ENCODE measurements around the gene KRT77.

The KRT77 gene

GRCh38 chr12:52650520-52651081 is 52.7 kb downstream of the KRT77 start:
- no peak for DNase-seq

DNA sequence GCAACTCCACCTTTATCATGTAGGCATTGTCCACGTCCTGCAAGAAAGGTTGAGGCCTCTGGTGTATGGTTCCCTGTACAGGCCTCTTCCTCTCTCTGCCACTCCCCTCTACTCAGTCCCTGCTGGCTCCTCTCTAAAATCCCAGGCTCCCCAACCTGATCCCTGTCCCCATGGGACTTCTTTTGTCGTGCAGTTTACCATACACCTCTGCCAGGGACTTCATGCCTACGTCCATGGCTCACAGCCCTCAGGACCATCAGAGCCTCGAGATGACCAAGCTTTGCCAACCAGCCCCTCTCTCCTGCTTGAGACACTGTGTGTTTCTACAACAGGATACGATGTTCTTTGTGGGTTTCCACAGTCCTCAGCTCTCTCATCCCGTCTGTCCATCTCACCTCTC is 54.3 kb downstream of the KRT77 start:
- no peak for DNase-seq

GRCh38 chr12:52648012-52648550 is 55.2 kb downstream of the KRT77 start:
- no peak for DNase-seq

DNA sequence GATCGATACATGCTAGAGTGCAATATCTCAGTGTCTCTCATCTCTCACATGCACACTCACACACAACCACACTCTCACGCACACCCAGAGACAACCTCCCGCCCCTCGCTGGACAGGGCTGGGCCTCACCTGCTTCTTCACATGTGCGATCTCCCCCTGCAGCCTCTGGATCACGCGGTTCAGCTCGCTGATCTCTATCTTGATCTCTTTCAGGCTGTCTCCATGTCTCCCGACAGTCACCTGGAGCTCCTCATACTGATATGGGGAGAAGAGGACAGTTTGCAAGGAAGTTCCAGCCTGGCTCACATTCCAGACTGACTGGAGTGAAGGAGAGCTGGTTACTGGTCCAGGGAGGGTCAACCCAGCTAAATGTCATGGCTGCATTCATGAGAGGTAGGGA is 55.7 kb downstream of the KRT77 start:
- no peak for DNase-seq

DNA sequence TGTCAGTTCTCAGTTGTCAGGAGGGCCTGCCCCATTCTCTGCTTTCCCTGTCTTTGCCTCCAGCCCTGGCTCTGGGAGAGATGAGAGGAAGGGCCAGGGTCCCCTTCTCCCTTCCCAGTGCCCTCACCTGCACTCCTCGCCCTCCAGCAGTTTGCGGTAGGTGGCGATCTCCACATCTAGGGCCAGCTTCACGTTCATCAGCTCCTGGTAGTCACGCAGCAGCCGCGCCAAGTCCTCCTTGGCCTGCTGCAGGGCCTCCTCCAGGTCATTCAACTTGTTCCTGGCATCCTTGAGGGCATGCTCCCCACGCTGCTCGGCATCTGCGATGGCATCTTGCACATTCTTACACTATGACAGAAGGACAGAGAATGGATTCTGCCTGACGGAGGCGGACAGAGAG is 56.7 kb downstream of the KRT77 start:
- DNase-seq = no peak

DNA sequence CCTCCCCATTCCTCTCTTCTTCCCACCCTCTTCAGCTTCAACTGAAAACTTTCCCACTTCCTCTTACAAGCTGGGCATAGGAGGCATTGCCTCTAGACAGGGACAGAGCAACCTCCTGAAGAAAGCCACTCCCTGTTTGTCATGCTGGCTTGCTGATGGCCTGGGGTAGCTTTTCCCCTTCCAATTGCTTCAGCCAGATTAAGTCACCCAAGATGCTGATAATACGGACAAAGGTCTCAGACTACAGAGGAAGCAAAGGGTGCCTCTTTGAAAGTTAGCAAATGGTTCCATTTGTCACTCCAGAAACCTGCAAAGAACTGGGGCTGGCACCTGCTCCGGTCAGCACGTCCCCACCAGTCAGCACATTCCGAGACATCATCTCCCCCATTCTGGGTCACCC is 57.3 kb downstream of the KRT77 start:
- DNase-seq = no peak

DNA sequence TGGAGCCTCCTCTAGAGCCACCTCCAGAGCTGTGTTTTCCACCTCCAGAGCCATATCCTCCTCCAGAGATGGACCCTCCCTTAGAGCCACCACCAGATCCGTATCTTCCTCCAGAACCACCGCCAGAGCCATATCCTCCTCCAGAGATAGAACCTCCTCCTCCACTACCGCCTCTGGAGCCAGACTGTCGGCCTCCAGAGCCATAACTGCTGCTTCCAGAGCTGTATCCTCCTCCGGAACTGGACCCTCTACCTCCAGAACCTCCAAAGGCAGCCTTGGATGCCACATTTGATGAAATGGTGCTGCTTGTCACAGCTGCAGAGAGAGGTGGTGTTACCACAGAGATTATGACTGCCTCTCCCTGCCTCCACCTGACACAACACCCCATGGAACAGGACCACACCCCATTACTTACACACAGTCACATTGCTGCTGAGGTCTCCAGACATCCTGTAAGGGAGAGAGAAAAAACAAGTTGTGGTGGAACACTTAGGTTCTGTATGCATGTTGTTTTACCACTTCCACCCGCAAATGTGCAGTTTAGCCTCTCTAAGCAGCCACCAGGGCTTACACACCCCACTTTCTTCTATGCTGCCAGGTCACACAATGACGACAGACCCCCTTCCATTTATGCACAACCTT is 58.1 kb downstream of the KRT77 start:
- no peak for DNase-seq

DNA sequence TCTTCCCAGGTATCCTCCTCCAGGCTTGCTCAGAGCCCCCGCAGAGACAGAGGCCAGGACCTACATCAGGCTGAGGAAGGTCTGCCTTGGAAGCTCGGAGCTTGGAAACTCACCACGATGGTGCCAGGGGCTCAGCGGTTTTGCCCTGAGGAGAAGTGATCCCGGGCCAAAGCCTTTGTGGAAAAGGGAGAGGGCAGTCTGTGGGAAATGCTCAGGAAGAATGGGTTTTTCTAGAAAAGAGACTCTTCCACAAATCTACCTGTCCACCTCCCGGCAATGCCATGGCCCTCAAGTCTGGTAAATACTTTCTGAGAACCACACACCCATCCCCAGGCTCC is 59.3 kb downstream of the KRT77 start:
- no peak for DNase-seq

GRCh38 chr12:52643233-52644077 is 59.9 kb downstream of the KRT77 start:
- DNase-seq = no peak

GRCh38 chr12:52641468-52641867 is 61.9 kb downstream of the KRT77 start:
- no peak for DNase-seq
